BLaER1 (cell line): ENCODE results near the gene CAPN3.

Experiments
- H3K27ac ChIP-seq: shearing (Covaris generic); formaldehyde crosslinking; 2 replicates; pipeline ENCODE4 v1.8.1; 2022
- H3K27me3 ChIP-seq: shearing (Covaris generic); formaldehyde crosslinking; 2 replicates; pipeline ENCODE4 v1.8.1; 2022
- H3K36me3 ChIP-seq: shearing (Covaris generic); formaldehyde crosslinking; 2 replicates; pipeline ENCODE4 v1.8.1; 2022
- H3K4me1 ChIP-seq: shearing (Covaris generic); formaldehyde crosslinking; 2 replicates; pipeline ENCODE4 v1.8.1; 2022
- H3K4me2 ChIP-seq: shearing (Covaris generic); formaldehyde crosslinking; 2 replicates; pipeline ENCODE4 v1.8.1; 2022
- H3K4me3 ChIP-seq: shearing (Covaris generic); formaldehyde crosslinking; 2 replicates; pipeline ENCODE4 v1.8.1; 2022
- H3K9ac ChIP-seq: shearing (Covaris generic); formaldehyde crosslinking; 2 replicates; pipeline ENCODE4 v1.8.1; 2022
- H3K9me3 ChIP-seq: shearing (Covaris generic); formaldehyde crosslinking; 2 replicates; pipeline ENCODE4 v1.8.1; 2022
- H4K20me1 ChIP-seq: shearing (Covaris generic); formaldehyde crosslinking; 2 replicates; pipeline ENCODE4 v1.8.1; 2022
- Cebpa-rat ChIP-seq: shearing (Covaris generic); IDR thresholded peaks from 2 replicates; pipeline ENCODE4 v1.8.1; 2022

Gene CAPN3

DNA sequence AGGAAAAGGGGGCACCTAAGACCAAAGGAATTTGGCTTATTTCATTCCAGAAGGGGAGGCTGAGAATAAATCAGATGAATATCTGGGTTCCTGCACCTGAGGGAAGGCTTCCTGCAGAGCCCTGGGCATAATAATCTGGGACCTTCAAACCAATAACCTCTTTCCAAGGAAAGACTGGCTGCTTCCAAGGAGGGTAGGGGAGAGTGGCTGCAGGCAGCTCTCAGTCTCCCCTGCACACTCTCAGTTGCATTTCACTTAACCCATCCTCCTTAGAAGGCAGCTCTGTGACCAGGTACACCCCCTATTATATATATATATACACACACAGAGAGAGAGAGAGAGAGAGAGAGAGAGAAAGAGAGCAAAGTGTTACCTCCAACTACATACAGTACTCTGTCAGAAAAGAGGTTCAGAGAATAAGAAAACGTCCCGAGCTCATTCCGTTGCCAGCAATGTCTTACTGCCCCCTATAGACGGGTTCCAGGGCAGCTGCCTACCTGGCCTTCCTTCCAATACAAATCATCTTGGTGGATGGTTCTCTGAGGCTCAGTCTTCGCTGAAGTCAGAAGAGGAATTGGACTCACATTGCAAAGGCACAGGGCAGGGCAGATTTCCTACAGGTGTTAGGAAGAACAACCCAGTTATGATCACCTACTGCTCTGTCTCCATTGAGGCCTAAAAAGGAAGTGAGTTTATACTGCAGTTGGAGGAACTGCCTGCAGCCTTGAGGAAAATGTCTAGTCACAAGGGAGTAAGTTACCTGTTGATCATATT lies 26.1 kb downstream of the CAPN3 start:
- Histone ChIP-seq H3K4me1 (peaks cover 64% of the 10 kb centered on the region), H3K4me2 (peak overlapping the region; percentile 82), H3K4me3 (peak overlapping the region; percentile 43; the same call in 1 of the 2 replicates), H3K27ac (peak overlapping the region; percentile 83), H3K27me3 (no peaks in the 10 kb centered on the region), H3K9me3 (no peaks in the 10 kb centered on the region), H4K20me1 (no peaks in the 10 kb centered on the region), H3K9ac (peak overlapping the region; percentile 61), H3K36me3 (no peaks in the 10 kb centered on the region)
- TF ChIP-seq Cebpa-rat: no peak

DNA sequence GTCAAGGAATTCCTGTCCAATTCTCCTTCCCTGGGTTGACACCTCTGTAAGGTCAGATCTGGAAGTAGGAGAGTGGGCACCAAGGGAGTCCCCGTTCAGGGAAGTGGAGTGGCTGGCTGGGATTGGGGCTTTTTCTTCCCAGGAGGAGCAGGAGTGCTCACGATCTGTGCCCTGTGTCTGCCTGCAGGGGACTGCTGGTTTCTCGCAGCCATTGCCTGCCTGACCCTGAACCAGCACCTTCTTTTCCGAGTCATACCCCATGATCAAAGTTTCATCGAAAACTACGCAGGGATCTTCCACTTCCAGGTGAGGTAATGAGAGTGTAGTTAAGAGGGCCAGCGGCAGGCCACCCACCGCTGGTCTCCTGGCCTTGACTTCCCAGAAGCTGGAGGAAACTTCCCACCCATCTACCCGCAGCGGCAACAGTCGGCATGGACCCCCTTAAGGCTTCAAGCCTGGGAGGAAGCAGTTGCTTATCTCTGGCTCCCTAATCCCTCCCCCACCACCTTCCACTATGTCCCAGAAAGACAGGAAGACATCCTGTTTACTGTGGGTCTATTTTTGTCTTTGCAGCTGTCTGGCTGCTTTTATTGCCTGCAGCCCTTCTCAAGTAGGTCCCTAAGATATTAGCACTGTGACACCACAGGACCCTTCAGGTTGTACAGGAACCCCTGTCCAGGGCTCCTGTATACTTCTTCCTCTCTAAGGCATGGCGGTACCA lies 26.8 kb downstream of the CAPN3 start:
- peak overlapping the region; percentile 83 for H3K27ac ChIP-seq
- no peaks in the 10 kb centered on the region for H3K9me3 ChIP-seq
- H3K4me1 ChIP-seq: peaks cover 64% of the 10 kb centered on the region
- H3K27me3 ChIP-seq: no peaks in the 10 kb centered on the region
- H3K4me2 ChIP-seq: peak overlapping the region; percentile 82
- H3K9ac ChIP-seq: peak overlapping the region; percentile 61
- no peak for TF ChIP-seq Cebpa-rat
- no peaks in the 10 kb centered on the region for H3K36me3 ChIP-seq
- peak overlapping the region; percentile 43 for H3K4me3 ChIP-seq
- H4K20me1 ChIP-seq: no peaks in the 10 kb centered on the region

DNA sequence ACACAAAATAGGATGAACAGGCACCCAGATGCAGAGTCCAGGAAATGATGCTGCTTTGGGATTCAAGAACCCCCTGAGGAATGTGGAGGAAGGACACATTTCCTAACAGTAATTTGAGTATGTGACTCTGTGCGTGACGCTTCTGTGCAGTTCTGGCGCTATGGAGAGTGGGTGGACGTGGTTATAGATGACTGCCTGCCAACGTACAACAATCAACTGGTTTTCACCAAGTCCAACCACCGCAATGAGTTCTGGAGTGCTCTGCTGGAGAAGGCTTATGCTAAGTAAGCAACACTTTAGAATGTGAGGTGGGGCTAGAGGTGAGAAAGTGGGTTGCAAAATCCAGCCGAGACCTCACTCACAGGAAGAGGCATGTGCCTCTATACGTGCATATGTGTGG lies 28.3 kb downstream of the CAPN3 start:
- H3K27me3 ChIP-seq: no peaks in the 10 kb centered on the region
- no peaks in the 10 kb centered on the region for H3K36me3 ChIP-seq
- peak overlapping the region; percentile 82 for H3K4me2 ChIP-seq
- H3K4me3 ChIP-seq: peak overlapping the region; percentile 3; the same call in 1 of the 2 replicates
- H3K4me1 ChIP-seq: peaks cover 66% of the 10 kb centered on the region
- TF ChIP-seq Cebpa-rat: no peak
- H3K27ac ChIP-seq: peak overlapping the region; percentile 83
- peak overlapping the region; percentile 61 for H3K9ac ChIP-seq
- no peaks in the 10 kb centered on the region for H3K9me3 ChIP-seq
- H4K20me1 ChIP-seq: no peaks in the 10 kb centered on the region

DNA sequence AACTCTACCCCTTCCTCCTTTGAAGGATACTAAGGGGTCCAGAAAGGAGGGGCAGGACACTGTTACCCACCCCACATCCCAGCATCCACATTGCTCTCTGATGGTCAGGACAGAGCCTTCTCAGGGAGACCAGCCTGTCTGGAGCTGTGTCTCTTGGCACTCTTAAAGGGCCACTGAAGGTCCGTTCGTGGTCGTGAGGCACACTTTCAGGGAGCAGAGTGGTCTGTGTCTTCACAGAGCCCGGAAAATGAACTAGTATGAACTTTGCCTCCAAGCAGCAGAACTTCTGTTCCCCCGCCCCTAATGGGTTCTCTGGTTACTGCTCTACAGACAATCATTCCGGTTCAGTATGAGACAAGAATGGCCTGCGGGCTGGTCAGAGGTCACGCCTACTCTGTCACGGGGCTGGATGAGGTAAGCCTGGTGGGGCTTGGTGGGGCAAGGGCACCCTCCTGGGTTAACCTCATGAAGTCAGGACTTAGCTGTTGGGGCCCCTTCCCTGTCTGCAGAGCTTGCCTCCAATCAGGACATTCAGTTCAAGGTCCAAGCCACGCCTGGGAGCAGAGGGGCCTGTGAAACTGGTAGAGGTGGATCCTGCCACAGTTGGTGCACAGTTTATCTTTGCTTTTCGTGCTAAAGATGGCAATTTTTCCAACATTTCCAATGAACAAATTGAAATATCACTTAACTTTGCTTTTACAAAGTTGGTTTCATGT lies 33.2 kb downstream of the CAPN3 start:
- Histone ChIP-seq H3K27ac (no peak overlapping the region), H3K9ac (no peak overlapping the region), H3K36me3 (0 out of 2 replicates have a peak, but pooled peaks cover 5% of the 10 kb centered on the region), H3K27me3 (no peaks in the 10 kb centered on the region), H3K4me3 (no peak overlapping the region), H3K4me2 (no peak overlapping the region), H4K20me1 (no peaks in the 10 kb centered on the region), H3K9me3 (no peaks in the 10 kb centered on the region), H3K4me1 (peaks cover 39% of the 10 kb centered on the region)
- TF ChIP-seq Cebpa-rat: no peak

DNA sequence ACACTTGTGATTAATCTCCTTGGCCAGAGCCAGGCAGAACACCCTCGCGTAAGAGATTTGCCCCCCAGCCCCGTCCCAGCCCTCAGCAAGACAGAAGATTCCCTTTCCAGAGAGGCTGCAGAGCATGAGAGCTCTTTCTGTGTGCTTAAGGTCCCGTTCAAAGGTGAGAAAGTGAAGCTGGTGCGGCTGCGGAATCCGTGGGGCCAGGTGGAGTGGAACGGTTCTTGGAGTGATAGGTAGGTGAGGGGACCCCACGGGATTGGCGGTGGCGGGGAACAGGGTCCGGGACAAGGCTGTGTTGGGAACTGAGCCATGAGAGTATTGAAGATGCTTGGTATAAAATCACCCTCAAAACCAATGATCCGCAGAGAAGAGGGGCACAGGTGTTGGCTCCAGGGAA lies 34.8 kb downstream of the CAPN3 start:
- Histone ChIP-seq H4K20me1 (no peaks in the 10 kb centered on the region), H3K27me3 (no peaks in the 10 kb centered on the region), H3K4me2 (no peak overlapping the region), H3K36me3 (0 out of 2 replicates have a peak, but pooled peaks cover 5% of the 10 kb centered on the region), H3K27ac (no peak overlapping the region), H3K4me1 (peaks cover 33% of the 10 kb centered on the region), H3K4me3 (no peak overlapping the region), H3K9me3 (no peaks in the 10 kb centered on the region), H3K9ac (no peak overlapping the region)
- TF ChIP-seq Cebpa-rat: no peak

DNA sequence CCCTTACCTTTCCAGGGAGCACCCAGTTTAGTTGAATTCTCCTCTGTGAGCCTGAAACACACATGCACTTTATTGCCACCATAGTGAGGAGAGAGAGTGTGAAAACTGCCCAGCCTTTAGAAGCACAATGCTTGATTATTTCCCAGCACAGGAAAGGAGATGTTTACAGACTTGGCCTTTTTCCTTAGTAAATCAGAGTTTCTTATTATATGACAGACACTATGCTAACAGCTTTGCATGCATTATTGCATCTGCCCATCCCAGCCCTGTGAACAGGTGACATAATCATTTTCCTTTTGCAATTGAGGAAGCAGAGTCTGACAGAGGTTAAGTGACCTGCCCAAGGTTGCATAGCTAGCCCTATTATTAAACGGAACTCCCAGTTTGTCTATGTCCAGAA lies 36.5 kb downstream of the CAPN3 start:
- Histone ChIP-seq H3K9ac (no peak overlapping the region), H3K27me3 (no peaks in the 10 kb centered on the region), H3K27ac (no peak overlapping the region), H3K4me3 (no peak overlapping the region), H3K9me3 (no peaks in the 10 kb centered on the region), H4K20me1 (no peaks in the 10 kb centered on the region), H3K4me2 (no peak overlapping the region), H3K36me3 (0 out of 2 replicates have a peak, but pooled peaks cover 5% of the 10 kb centered on the region), H3K4me1 (peaks cover 37% of the 10 kb centered on the region)
- no peak for TF ChIP-seq Cebpa-rat

DNA sequence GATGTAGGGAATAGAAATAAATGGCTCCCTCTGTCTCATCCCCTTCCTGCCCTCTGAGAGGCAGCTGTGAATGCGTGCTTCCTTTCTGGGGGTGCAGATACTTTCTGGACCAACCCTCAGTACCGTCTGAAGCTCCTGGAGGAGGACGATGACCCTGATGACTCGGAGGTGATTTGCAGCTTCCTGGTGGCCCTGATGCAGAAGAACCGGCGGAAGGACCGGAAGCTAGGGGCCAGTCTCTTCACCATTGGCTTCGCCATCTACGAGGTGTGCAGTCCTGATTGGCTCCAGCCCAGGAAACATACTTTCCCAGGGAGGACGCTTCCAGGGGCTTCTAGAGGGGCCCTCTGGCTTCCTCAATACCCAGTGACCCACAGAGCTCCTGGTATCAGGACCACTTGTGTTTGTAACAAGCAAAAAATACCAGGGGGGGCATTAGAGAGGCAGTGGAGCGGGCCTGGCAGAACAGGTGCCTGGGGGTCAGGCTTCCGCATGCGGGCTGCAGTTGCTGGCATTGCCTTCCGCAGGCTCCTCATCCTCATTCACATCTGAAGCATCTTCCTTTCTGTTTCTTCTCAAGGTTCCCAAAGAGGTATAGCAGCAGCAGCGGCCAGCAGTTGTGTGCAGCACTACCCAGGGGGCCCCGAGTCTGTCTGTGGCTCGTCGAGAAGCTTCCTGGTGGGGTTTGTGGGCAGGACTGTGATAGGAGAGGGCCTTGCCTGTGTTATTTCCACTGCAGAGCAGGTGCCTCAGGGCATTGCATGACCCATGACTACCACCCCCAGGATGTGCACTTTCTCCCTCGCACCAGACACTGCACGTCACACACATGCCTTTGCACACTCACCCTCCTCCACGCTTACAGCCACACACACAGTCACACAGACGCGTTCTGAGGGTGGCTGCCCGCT lies 42.5 kb downstream of the CAPN3 start:
- peak overlapping the region; percentile 93 for H3K4me2 ChIP-seq
- H3K9ac ChIP-seq: peak overlapping the region; percentile 75
- H3K27ac ChIP-seq: peak overlapping the region; percentile 88
- H3K4me1 ChIP-seq: peaks cover 58% of the 10 kb centered on the region
- H3K4me3 ChIP-seq: peak overlapping the region; percentile 65
- peaks cover 29% of the 10 kb centered on the region for H3K36me3 ChIP-seq
- no peaks in the 10 kb centered on the region for H3K27me3 ChIP-seq
- no peaks in the 10 kb centered on the region for H3K9me3 ChIP-seq
- TF ChIP-seq Cebpa-rat: no peak
- no peaks in the 10 kb centered on the region for H4K20me1 ChIP-seq

DNA sequence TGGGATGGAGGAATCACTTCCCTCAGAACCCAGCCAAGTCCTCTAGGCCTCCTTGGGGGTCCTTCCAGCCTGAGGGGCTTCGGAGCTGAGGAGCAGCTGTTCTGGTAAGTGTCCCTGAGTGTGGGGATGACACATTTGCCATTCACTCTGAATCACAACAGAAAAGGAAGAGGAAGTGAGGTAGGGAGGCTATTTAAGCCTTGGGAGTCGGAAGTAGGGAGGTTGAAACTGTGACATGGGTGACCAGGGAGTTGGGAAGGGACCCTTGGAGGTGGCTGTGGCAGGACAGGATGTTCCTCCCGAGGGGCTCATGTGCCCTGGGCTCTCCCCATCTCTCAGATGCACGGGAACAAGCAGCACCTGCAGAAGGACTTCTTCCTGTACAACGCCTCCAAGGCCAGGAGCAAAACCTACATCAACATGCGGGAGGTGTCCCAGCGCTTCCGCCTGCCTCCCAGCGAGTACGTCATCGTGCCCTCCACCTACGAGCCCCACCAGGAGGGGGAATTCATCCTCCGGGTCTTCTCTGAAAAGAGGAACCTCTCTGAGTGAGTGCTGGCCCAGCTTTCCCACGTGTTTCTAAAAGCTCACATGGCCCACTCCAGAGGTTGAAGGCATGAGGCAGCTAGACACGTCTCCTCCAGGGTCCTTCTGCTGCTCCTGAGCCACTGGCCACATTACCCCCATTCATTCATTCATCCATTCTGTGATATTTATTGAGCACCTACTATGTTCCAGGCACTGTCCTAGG lies 43.3 kb downstream of the CAPN3 start:
- no peak for TF ChIP-seq Cebpa-rat
- no peaks in the 10 kb centered on the region for H4K20me1 ChIP-seq
- H3K4me1 ChIP-seq: peaks cover 58% of the 10 kb centered on the region
- peak overlapping the region; percentile 93 for H3K4me2 ChIP-seq
- no peaks in the 10 kb centered on the region for H3K27me3 ChIP-seq
- peak overlapping the region; percentile 65 for H3K4me3 ChIP-seq
- no peaks in the 10 kb centered on the region for H3K9me3 ChIP-seq
- H3K36me3 ChIP-seq: peaks cover 29% of the 10 kb centered on the region
- peak overlapping the region; percentile 88 for H3K27ac ChIP-seq
- H3K9ac ChIP-seq: peak overlapping the region; percentile 75
